Hepatocyte (in vitro differentiated cells): Measurements from ENCODE around the gene ECHS1.

Source experiments
- EZH2 ChIP-seq: fragments of 200-600 bp; sonication (generic); IDR thresholded peaks from 2 replicates; pipeline ENCODE4 v1.6.1; 2016; ENCODE audit warnings: antibody characterized with exemption, mild to moderate bottlenecking, borderline replicate concordance
- TF ChIP-seq, protein P1 (sequence below): fragments of 200-600 bp; sonication (generic); IDR thresholded peaks from 2 replicates; pipeline ENCODE4 v1.5.1; 2016; ENCODE audit warnings: antibody characterized with exemption, mild to moderate bottlenecking; ENCODE audit not compliant: poor library complexity

DNA sequence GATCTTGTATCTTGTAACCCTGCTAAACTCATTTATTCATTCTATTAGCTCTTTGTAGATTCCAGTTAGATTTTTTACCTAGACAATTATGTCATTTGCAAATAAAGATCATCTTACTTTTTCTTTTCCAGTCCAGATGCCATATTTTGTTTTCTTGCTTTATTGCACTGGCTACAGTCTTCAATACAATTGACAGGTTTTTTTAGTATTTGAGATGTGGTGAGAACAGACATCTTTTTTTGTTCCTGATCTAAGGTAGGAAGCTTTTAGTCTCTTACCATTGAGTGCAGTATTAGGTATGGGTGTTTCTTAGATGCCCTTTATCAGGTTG, 39.2 kb upstream of the ECHS1 start:
- TF ChIP-seq, protein P1, sequence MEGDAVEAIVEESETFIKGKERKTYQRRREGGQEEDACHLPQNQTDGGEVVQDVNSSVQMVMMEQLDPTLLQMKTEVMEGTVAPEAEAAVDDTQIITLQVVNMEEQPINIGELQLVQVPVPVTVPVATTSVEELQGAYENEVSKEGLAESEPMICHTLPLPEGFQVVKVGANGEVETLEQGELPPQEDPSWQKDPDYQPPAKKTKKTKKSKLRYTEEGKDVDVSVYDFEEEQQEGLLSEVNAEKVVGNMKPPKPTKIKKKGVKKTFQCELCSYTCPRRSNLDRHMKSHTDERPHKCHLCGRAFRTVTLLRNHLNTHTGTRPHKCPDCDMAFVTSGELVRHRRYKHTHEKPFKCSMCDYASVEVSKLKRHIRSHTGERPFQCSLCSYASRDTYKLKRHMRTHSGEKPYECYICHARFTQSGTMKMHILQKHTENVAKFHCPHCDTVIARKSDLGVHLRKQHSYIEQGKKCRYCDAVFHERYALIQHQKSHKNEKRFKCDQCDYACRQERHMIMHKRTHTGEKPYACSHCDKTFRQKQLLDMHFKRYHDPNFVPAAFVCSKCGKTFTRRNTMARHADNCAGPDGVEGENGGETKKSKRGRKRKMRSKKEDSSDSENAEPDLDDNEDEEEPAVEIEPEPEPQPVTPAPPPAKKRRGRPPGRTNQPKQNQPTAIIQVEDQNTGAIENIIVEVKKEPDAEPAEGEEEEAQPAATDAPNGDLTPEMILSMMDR = no peak
- TF ChIP-seq EZH2 = no peak
